Thyroid gland (tissue), 4 donors: Measurements from ENCODE around the gene CNTN3.

Experiments used
- CTCF ChIP-seq, 6 experiments: fragments of 200-600 bp in 3 of 6; fragments of 450-650 bp in 3 of 6; sonication (generic) in 3 of 6; IDR thresholded peaks; one replicate each; pipeline ENCODE4 v1.5.1; 2016 to 2019; ENCODE audit warnings: antibody characterized with exemption in 6 of 6, mild to moderate bottlenecking in 2 of 6, inconsistent platforms in 1 of 6, moderate library complexity in 1 of 6
- POLR2A ChIP-seq, 2 donors: fragments of 450-650 bp; IDR thresholded peaks; one replicate each; pipeline ENCODE4 v1.6.1; 2017; ENCODE audit warnings: antibody characterized with exemption in 2 of 2, mild to moderate bottlenecking in 2 of 2, moderate library complexity in 1 of 2

GRCh38 chr3:74590620-74591262 is 23.7 kb downstream of the CNTN3 start:
- TF ChIP-seq POLR2A (IDR thresholded peaks at IDR 0.05), result no peak
- no peak for TF ChIP-seq CTCF (IDR thresholded peaks at IDR 0.05)
